K562 (cell line): ENCODE data around the gene HAUS1. TPM values are rescaled to one million over a fixed set of nuclear protein-coding genes. Genes with fewer than 3 reads are reported as not detected.

Source experiments
- ATAC-seq: fragments of 200-7000 bp; cut with Tn5 transposase; 3 replicates; pipeline ENCODE4 v1.9.1; 2020; ENCODE audit warnings: moderate library complexity
- BruUV-seq: library from RNA; stranded (reverse); fragments of 400-500 nt; replicated peaks from 2 replicates; lab custom pipeline; 2021; lab: Mats Ljungman, UMichigan
- CTCF ChIA-PET: fragments of 300-600 bp; formaldehyde crosslinking; extraction: SDS; loops from one replicate; lab custom pipeline; 2021; ENCODE audit warnings: low intra/inter-chr PET ratio; lab: Yijun Ruan, JAX
- POLR2A ChIA-PET: fragments of 300-600, 350-650 bp; sonication (Branson Sonifier 250); formaldehyde crosslinking; extraction: SDS; loops from one replicate; lab custom pipeline; 2021; ENCODE audit warnings: antibody characterized with exemption, inconsistent platforms; lab: Yijun Ruan, JAX
- DNase-seq, 4 experiments: peaks; one replicate each; pipeline versions ENCODE4 v3.0.0 to v3.0.0-alpha.2; 2011 to 2018; ENCODE audit warnings: low spot score in 3 of 4, mixed read lengths in 3 of 4; ENCODE audit errors: extremely low read depth in 1 of 4
- FAIRE-seq: peaks from 2 replicates; lab custom pipeline; 2011; peaks lifted over from hg19 to GRCh38; lab: Jason Lieb, UNC
- H2AFZ ChIP-seq: 2 replicates; pipeline ENCODE4 v1.6.0; 2011; ENCODE audit warnings: low read depth, low read length, control low read depth, inconsistent platforms
- H3K27ac ChIP-seq: fragments of 200-600 bp; 3 replicates; pipeline ENCODE4 v1.8.0; 2011; ENCODE audit warnings: low read depth, mild to moderate bottlenecking, control low read depth, inconsistent platforms, low read length, moderate library complexity, mixed read lengths; ENCODE audit errors: extremely low read depth
- H3K27me3 ChIP-seq, 2 experiments: fragments of 300-600 bp in 1 of 2; 2 replicates in 1 of 2; 3 replicates in 1 of 2; pipeline versions ENCODE4 v1.6.0 to v1.8.0; 2011; ENCODE audit warnings: inconsistent platforms in 2 of 2, low read length in 2 of 2, mild to moderate bottlenecking in 1 of 2, mixed read lengths in 1 of 2, moderate library complexity in 1 of 2; ENCODE audit not compliant: control insufficient read depth in 2 of 2, insufficient read depth in 2 of 2
- H3K36me3 ChIP-seq: fragments of 300-600 bp; 3 replicates; pipeline ENCODE4 v1.8.0; 2011; ENCODE audit warnings: mild to moderate bottlenecking, low read length, inconsistent platforms; ENCODE audit not compliant: control insufficient read depth, insufficient read depth
- H3K4me1 ChIP-seq, 2 experiments: fragments of 200-600 bp in 1 of 2; replicated peaks in 1 of 2; 2 replicates in 1 of 2; 3 replicates in 1 of 2; pipeline versions ENCODE4 v1.5.1 to v1.8.0; 2011; ENCODE audit warnings: inconsistent platforms in 2 of 2, low read length in 2 of 2, mild to moderate bottlenecking in 1 of 2, mixed read lengths in 1 of 2, moderate library complexity in 1 of 2; ENCODE audit not compliant: control insufficient read depth in 2 of 2, insufficient read depth in 2 of 2
- H3K4me2 ChIP-seq: 2 replicates; pipeline ENCODE4 v1.6.1; 2011; ENCODE audit warnings: low read length, control low read depth, inconsistent platforms, mixed read lengths; ENCODE audit not compliant: insufficient read depth
- H3K4me3 ChIP-seq: fragments of 200-600 bp; sonication (generic), shearing (Covaris generic); 2 replicates; pipeline ENCODE4 v1.5.1; 2016; ENCODE audit warnings: control low read depth, inconsistent platforms
- H3K79me2 ChIP-seq: fragments of 200-600 bp; 3 replicates; pipeline ENCODE4 v1.8.0; 2011; ENCODE audit warnings: low read length, inconsistent platforms; ENCODE audit not compliant: control insufficient read depth, insufficient read depth
- H3K9ac ChIP-seq, 2 experiments: 2 replicates each; pipeline versions ENCODE4 v1.6.0 to v1.6.1; 2011; ENCODE audit warnings: low read depth in 2 of 2, low read length in 2 of 2, control low read depth in 1 of 2, inconsistent platforms in 1 of 2, mild to moderate bottlenecking in 1 of 2, mixed read lengths in 1 of 2; ENCODE audit not compliant: insufficient read depth in 1 of 2
- H3K9me1 ChIP-seq: one replicate; pipeline ENCODE4 v1.6.0; 2011; ENCODE audit warnings: inconsistent platforms, mild to moderate bottlenecking, low read length, moderate library complexity; ENCODE audit not compliant: control insufficient read depth, insufficient read depth
- H3K9me3 ChIP-seq: replicated peaks from 2 replicates; pipeline ENCODE4 v1.5.1; 2011; ENCODE audit warnings: low read depth, low read length, inconsistent platforms; ENCODE audit not compliant: control insufficient read depth, insufficient read depth
- H4K20me1 ChIP-seq: replicated peaks from 2 replicates; pipeline ENCODE4 v1.6.1; 2011; ENCODE audit warnings: low read length, inconsistent platforms, mixed read lengths; ENCODE audit not compliant: control insufficient read depth, insufficient read depth
- FUS ChIP-seq: fragments of 200-400 bp; formaldehyde crosslinking; optimal IDR thresholded peaks from 2 replicates; pipeline ENCODE3; 2017; ENCODE audit warnings: low read depth, low read length
- ZNF512 ChIP-seq: IDR thresholded peaks from 2 replicates; pipeline ENCODE4 v1.6.1; 2016; ENCODE audit warnings: missing genetic modification characterization, missing compliant biosample characterization
- WGBS: fragments of 100-300 bp; shearing (Covaris generic); methylation state at CpG from one replicate; pipeline ENCODE4 v1.1.6; 2016; ENCODE audit warnings: low coverage, mixed read lengths; ENCODE audit not compliant: insufficient coverage; ENCODE audit errors: missing lambda C conversion rate; 5-methylcytosine and 5-hydroxymethylcytosine counted together
- in situ Hi-C: fragments of 300-500 bp; cut with MboI; formaldehyde crosslinking; loops from 4 replicates; pipeline ENCODE4 v1.15.0; 2018; ENCODE audit warnings: inconsistent platforms, mixed read lengths
- intact Hi-C: fragments of 100-400 bp; cut with micrococcal nuclease; formaldehyde crosslinking; loops from 2 replicates; pipeline ENCODE4 v1.14.2; 2022
- polyA plus RNA-seq, 8 experiments: library from polyadenylated mRNA; depleted of rRNA in 4 of 8; stranded (reverse) in 5 of 8; unstranded in 3 of 8; fragments of >200 nt; fragmentation: Nextera tagmentation in 2 of 8; fragmentation: Illumina TruSeq in 1 of 8; extraction: Ambion mirVana in 2 of 8; extraction: Trizol in 1 of 8; gene quantifications; 2 replicates each; pipeline versions ENCODE4 v1.2.1 to v1.2.3, GENCODE V29; 2011 to 2014; ENCODE audit warnings: inconsistent platforms in 1 of 8, missing spikeins in 1 of 8
- total RNA-seq, 7 experiments: library from RNA; depleted of rRNA in 6 of 7; stranded (reverse); fragments of >200 nt in 6 of 7; fragmentation: Illumina TruSeq in 2 of 7; extraction: Trizol in 2 of 7; gene quantifications; 2 replicates each; pipeline versions ENCODE4 v1.2.1 to v1.2.3, GENCODE V29; 2011 to 2021; ENCODE audit warnings: low replicate concordance in 1 of 7

Gene HAUS1
- total and polyA plus RNA-seq, 9 of the 15 experiments (the other 6 are each of a cell fraction or from before 2014, with no cell fraction given), result 45.6 to 135 (median 76.3) TPM

- intact Hi-C loops (loop anchor here (10.0 kb wide), 1 partner anchor 255 kb away; no protein-coding TSS in a partner anchor), in situ Hi-C loops (loop anchor here (10.0 kb wide), 1 partner anchor 345 kb away; no protein-coding TSS in a partner anchor)
Measured at GRCh38 chr18:46140173-46140572, 36.0 kb downstream of the HAUS1 start.

More at GRCh38 chr18:46140173-46140572, 36.0 kb downstream of the HAUS1 start:
- no TSS peak for BruUV-seq
- no peak for TF ChIP-seq FUS
- TF ChIP-seq ZNF512 (tag), result peak; percentile 50; the same call in 1 of the 2 replicates
- Histone ChIP-seq H2AFZ (no peak overlapping the region), H3K9me3 (no peaks in the 10 kb centered on the region), H3K4me2 (no peak overlapping the region), H3K4me3 (no peak overlapping the region), H3K79me2 (no peaks in the 10 kb centered on the region), H3K4me1 (no peaks in the 10 kb centered on the region; a peak in 1 of 5 replicates), H3K9ac (no peak overlapping the region), H3K27ac (no peak overlapping the region), H3K27me3 (no peaks in the 10 kb centered on the region), H3K36me3 (no peaks in the 10 kb centered on the region), H4K20me1 (no peaks in the 10 kb centered on the region), H3K9me1 (no peaks in the 10 kb centered on the region)
- ChIA-PET CTCF (no interaction called here), POLR2A (interaction anchor here (0.6 kb wide), 1 partner anchor 55 kb away, joined by 3 read pairs; no protein-coding TSS in a partner anchor)
- FAIRE-seq (no peak), DNase-seq (no peak), ATAC-seq (no peak)
- WGBS, result 52% methylated on average over 4 of the region's 4 CpGs
